NCI-H748 treated with DMSO at 0.1 percent for 48 hours (cell line): ENCODE measurements around the gene KRT39.
"Not testable (repeated sequence)": the region's sequence is repeated elsewhere in the genome, so short reads cannot be mapped to it uniquely, and the experiment has no call there.

ENCODE experiments used
- DNase-seq: peaks from one replicate; lab custom pipeline; 2025; lab: John Stamatoyannopoulos, UW

KRT39 gene

DNA sequence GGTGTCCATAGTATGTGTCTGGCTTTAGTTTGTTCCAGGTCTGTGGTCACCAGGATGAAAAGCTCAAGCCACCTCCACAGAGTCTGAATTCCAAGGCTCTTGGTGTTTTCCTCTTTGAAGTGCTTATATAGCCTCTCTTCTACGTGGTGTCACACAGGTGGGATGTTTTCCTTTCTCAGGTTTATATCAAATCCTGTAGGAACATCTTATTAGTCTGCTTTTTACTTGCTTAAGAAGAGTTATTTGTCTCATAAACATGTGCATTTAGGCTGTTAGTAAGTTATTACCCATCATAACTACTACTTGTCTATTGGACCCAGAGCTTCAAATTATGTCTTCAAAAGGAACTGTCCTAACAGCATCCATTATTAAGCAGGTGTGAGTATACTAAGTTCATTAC lies at the start of gene KRT39:
TSS of gene KRT39 (minus strand) at position 101 of the 400 bp plus-strand sequence. CDS start at position 9, 92 bp downstream.
- DNase-seq, result no peak

DNA sequence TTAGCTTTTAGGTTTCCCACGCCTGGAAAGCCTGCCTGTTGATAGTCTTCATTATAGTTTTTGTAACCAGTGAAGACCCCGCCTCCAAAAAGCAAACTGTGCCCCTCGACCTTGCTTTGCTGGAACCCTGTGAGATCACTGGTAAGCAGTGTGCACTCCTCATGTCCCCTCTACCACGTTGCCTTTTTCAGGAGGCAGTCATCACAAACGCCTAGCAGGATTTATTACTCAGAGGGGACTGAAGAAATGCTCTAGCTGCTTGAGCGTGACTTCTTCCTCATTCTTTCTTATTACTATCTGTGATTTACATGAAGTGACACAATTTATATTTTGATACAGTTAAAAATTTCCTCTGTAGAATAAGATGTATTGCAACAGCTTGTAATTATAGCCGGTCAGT lies 48.7 kb upstream of the KRT39 start:
- DNase-seq, result no peak

DNA sequence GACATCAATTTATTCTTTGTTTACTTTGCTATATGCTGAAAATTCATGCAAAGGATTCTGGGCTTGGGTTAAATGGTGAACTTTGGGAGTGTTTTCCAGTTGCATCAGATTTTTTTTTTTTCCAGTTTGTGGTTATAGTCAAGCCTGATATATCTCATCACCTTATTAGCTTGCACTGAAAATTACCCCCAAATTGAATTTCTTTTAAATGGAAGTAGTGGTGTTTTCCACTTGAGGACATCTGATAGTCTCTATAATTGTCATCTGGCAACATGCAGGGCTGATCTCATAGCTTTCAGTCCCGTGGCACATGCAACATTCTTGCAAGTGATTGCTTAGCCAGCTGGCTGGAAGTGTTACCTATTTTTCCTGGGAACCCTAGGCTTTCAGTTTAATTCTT lies 46.9 kb upstream of the KRT39 start:
- DNase-seq, result no peak

- no peak for DNase-seq
These were observed 46.4 kb upstream of the KRT39 start for GRCh38 chr17:41013181-41013580.

DNA sequence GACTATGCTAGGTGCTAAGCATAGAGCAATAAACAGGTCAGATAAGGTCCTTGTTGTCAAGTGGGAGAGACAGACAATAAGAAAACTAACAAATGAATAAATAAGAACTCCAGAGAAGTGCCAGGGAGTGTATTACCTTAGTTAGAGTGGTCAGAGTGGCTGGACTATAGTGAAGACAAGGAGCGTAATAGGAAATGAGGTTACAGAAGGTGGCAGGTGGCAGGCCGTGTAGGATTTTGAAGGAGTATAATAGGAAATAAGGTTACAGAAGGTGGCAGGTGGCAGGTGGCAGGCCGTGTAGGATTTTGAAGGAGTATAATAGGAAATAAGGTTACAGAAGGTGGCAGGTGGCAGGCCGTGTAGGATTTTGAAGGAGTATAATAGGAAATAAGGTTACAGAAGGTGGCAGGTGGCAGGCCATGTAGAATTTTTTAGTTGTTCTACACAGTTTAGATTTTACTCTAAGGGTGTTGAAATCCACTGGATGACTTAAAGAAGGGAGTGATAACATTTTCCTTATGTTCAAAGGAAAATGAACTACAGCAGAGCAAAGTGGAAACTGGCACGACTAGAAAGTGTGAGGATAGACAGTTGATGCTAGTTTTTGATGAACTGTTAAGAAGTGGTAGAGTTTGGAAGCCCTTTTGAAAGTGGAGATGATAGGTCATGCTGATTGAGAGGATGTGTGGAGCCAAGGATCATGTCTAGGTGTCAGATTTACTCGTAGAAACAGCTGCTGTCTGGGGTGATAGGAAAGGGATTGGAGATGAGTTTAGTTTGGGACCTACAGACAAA lies 45.8 kb upstream of the KRT39 start:
- no peak for DNase-seq

GRCh38 chr17:41010441-41010840 lies 43.7 kb upstream of the KRT39 start:
- DNase-seq, result no peak

DNA sequence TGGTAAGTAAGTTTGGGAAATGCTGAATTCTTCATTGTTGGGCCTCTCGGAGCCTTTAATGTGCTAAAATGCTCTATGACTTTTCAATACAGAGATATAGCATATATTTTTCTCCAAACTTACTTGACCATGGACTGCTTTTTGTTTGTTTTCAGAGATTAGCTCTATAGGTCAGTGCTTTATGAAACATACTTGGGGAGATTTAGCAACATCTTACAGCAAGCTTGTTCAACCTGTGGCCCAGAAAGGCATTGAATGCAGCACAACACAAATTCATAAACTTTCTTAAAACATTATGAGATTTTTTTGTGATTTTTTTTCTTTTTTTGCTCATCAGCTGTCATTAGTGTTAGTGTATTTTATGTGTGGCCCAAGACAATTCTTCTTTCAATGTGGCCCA lies 43.2 kb upstream of the KRT39 start:
- DNase-seq, result no peak

- no peak for DNase-seq
These were observed 42.6 kb upstream of the KRT39 start for GRCh38 chr17:41009301-41009760.

- no peak for DNase-seq
These were observed 42.1 kb upstream of the KRT39 start, which contains the start of gene KRTAP3-1 for GRCh38 chr17:41008811-41009210. TSS of gene KRTAP3-1 (minus strand) at chr17:41009128. CDS start at chr17:41009074, 54 bp downstream.

DNA sequence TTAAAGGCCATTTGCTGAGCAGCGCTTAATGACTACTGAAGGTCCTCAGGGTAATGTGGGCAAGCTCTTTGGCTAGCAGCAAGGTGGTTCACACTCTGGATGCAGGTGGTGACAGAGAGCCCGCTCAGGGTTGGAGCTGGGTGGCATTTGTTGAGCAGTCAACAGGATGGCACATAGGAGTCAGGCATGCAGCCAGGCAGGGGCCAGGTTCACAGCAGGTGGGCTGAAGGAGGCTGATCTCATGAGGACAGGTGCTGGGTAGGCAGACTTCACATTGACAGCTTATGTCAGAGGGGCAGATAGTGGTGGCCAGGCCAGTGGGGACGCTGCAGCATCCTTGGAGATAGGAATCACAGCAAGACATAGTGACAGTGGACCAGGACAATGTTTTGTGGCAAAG lies 37.6 kb upstream of the KRT39 start:
- no peak for DNase-seq

DNA sequence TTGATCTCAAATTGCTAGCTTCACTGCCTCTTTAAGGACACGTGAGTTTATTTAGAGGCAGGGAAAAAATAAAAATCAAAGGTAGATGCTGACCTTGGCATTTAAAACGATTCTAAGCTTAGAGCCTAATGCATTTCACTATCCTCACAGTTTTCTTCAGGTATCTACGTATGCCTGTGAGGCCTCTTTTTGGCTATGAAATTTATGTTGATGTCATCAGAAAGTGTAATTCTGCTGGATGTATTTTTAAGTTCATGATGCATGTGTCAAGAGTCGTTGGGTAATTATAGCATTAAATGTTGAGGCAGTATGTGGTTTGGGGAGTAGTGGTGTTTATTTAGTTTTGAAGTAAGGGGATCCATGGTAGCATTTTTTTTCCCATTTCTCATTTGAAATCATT lies 37.2 kb upstream of the KRT39 start:
- no peak for DNase-seq

- DNase-seq, result no peak
These were observed 36.1 kb upstream of the KRT39 start for GRCh38 chr17:41002814-41003213.

DNA sequence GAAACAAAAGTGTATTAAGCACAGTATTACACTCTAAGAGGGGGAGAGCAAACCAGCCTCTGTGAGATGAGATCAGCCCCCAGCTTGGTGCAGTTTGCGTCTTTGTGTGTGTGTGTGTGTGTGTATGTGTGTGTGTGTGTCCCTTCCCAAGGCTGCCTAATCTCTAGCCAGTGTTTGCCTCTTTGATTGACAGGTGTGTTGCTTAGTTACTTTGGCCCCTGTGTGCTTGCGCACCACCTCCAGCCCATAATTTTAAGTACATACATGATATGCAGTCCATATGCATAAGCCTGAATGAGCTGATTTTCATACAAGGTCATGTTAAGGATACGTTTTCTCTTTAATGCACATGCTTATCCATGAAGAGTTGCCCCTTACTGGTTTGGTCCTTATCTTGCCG lies 35.0 kb upstream of the KRT39 start:
- DNase-seq, result no peak

- not testable (repeated sequence) for DNase-seq
These were observed 32.8 kb upstream of the KRT39 start, which contains the start of gene KRTAP3-2 for GRCh38 chr17:40999563-40999962. TSS of gene KRTAP3-2 (minus strand) at chr17:40999906. CDS start at chr17:40999853, 53 bp downstream.

GRCh38 chr17:40997361-40997760 lies 30.6 kb upstream of the KRT39 start:
- no peak for DNase-seq

DNA sequence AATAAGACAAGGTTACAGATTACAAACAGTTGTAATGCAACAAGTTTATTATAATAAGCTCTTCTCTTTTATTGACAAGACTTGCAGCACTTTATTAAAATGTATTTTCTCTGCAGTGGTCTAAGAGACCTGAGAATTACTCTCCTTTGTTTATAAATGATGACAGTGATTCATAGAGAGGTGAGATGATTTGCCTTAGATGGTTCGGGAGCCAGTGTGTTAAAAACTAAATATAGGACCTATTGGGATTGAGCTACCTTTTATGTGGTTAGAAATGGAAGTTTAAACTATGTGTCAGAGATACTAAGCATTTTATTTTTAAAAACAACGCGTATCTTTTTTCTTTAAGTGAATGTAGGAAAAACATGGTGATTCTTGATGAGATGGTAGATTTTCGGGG lies 30.1 kb upstream of the KRT39 start:
- DNase-seq, result no peak

- DNase-seq, result no peak
These were observed 28.4 kb upstream of the KRT39 start for GRCh38 chr17:40995116-40995515.

GRCh38 chr17:40993839-40994238 lies 27.1 kb upstream of the KRT39 start, which contains the start of gene KRTAP3-3:
TSS of gene KRTAP3-3 (minus strand) at chr17:40994164. CDS start at chr17:40994097, 67 bp downstream.
- DNase-seq, result peak; percentile 74

- DNase-seq, result no peak
These were observed 26.3 kb upstream of the KRT39 start for GRCh38 chr17:40993084-40993483.

- DNase-seq, result peak; percentile 16
These were observed 25.9 kb upstream of the KRT39 start for GRCh38 chr17:40992666-40993065.

DNA sequence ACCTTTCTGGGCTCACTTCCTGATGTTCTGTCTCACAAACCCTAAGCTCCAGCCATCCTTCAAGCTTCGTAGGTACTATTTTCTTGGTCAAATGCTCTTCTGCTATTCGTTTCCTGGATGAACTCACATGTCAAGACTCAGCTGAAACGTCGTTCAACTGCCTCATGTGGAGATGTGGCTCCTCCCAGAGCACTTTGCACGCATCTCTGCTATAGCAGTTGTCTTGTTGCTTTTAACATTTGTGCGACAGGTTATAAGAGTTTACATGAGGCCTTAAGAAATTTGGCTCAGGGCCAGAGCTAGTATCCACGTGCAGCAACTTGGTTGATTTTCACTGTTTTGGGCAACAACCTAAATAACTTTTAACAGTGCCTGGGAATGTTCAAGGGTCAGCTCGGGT lies 20.2 kb upstream of the KRT39 start:
- DNase-seq, result no peak

- DNase-seq, result no peak
These were observed 17.5 kb upstream of the KRT39 start, which contains the start of gene KRT40 for GRCh38 chr17:40984226-40984625. TSS of gene KRT40 (minus strand) at chr17:40984326. CDS start at chr17:40984273, 53 bp downstream.

GRCh38 chr17:40981115-40981514 lies 14.4 kb upstream of the KRT39 start:
- no peak for DNase-seq

DNA sequence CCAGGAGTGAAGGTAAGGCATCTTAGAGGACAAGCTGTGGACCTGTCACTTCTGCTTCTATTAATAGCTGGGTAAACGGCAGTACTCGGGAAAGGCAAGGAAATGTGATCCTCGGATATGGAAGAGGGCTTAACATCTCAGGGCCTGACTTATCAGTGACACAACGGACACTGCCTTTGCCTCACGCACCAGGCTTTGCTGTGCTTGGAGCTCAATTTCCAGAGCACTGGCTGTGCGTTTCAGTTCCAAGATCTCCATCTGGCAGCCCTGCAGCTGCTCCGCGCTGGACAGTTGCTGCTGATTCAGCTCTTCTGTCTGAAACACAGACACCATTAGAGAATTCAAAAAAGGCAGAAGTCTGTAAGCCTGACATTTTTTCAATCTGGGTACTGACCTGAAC lies 13.8 kb upstream of the KRT39 start:
- DNase-seq, result no peak
